HepG2 (cell line): ENCODE data around the gene TASL.

Source experiments
- CTCF ChIP-seq: sonication (generic); formaldehyde crosslinking; IDR thresholded peaks from 2 replicates; pipeline ENCODE4 v1.5.0; 2020; ENCODE audit warnings: mild to moderate bottlenecking, missing genetic modification reagents, moderate library complexity
- KDM5A ChIP-seq: fragments of 200-600 bp; sonication (generic); IDR thresholded peaks from 2 replicates; pipeline ENCODE4 v1.7.0; 2018; ENCODE audit warnings: antibody characterized with exemption, mild to moderate bottlenecking, low read length, borderline replicate concordance
- MAX ChIP-seq: IDR thresholded peaks from 2 replicates; pipeline ENCODE4 v1.6.1; 2012; ENCODE audit warnings: inconsistent platforms
- MXD3 ChIP-seq: IDR thresholded peaks from 2 replicates; pipeline ENCODE4 v1.6.1; 2016; ENCODE audit warnings: mild to moderate bottlenecking, missing biosample characterization, missing genetic modification reagents
- ZFX ChIP-seq: sonication (generic); formaldehyde crosslinking; IDR thresholded peaks from 2 replicates; pipeline ENCODE4 v1.4.0; 2020; ENCODE audit warnings: mild to moderate bottlenecking, low read depth, missing genetic modification reagents, moderate library complexity
- TF ChIP-seq, protein P1 (sequence below): sonication (generic); formaldehyde crosslinking; IDR thresholded peaks from one replicate; pipeline ENCODE4 v1.5.1; 2020; ENCODE audit warnings: mild to moderate bottlenecking, missing genetic modification reagents; ENCODE audit errors: not compliant biosample characterization
- TF ChIP-seq, protein P2 (sequence below): sonication (generic); formaldehyde crosslinking; IDR thresholded peaks from 2 replicates; pipeline ENCODE4 v1.9.0; 2021; ENCODE audit warnings: missing genetic modification reagents, borderline replicate concordance

DNA sequence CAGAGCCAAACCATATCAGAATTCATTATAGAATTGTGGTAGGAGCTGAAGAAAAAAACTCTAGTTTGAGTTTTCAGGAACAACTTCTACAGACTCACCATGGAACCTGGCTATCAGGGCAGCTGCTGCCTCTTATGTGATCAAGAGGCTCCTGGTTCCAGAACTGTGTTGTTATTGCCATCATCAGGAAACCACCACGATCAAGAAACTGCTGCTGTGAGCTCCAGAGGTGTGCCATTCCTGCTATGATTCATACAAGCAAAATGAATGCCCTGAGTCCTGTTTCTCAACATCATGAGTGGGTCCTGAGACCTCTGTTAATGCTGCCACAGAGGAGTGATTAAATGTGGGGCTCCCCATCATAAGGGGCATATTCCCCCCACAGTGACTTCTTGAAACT, 43.7 kb downstream of the TASL start:
- TF ChIP-seq, protein P1, sequence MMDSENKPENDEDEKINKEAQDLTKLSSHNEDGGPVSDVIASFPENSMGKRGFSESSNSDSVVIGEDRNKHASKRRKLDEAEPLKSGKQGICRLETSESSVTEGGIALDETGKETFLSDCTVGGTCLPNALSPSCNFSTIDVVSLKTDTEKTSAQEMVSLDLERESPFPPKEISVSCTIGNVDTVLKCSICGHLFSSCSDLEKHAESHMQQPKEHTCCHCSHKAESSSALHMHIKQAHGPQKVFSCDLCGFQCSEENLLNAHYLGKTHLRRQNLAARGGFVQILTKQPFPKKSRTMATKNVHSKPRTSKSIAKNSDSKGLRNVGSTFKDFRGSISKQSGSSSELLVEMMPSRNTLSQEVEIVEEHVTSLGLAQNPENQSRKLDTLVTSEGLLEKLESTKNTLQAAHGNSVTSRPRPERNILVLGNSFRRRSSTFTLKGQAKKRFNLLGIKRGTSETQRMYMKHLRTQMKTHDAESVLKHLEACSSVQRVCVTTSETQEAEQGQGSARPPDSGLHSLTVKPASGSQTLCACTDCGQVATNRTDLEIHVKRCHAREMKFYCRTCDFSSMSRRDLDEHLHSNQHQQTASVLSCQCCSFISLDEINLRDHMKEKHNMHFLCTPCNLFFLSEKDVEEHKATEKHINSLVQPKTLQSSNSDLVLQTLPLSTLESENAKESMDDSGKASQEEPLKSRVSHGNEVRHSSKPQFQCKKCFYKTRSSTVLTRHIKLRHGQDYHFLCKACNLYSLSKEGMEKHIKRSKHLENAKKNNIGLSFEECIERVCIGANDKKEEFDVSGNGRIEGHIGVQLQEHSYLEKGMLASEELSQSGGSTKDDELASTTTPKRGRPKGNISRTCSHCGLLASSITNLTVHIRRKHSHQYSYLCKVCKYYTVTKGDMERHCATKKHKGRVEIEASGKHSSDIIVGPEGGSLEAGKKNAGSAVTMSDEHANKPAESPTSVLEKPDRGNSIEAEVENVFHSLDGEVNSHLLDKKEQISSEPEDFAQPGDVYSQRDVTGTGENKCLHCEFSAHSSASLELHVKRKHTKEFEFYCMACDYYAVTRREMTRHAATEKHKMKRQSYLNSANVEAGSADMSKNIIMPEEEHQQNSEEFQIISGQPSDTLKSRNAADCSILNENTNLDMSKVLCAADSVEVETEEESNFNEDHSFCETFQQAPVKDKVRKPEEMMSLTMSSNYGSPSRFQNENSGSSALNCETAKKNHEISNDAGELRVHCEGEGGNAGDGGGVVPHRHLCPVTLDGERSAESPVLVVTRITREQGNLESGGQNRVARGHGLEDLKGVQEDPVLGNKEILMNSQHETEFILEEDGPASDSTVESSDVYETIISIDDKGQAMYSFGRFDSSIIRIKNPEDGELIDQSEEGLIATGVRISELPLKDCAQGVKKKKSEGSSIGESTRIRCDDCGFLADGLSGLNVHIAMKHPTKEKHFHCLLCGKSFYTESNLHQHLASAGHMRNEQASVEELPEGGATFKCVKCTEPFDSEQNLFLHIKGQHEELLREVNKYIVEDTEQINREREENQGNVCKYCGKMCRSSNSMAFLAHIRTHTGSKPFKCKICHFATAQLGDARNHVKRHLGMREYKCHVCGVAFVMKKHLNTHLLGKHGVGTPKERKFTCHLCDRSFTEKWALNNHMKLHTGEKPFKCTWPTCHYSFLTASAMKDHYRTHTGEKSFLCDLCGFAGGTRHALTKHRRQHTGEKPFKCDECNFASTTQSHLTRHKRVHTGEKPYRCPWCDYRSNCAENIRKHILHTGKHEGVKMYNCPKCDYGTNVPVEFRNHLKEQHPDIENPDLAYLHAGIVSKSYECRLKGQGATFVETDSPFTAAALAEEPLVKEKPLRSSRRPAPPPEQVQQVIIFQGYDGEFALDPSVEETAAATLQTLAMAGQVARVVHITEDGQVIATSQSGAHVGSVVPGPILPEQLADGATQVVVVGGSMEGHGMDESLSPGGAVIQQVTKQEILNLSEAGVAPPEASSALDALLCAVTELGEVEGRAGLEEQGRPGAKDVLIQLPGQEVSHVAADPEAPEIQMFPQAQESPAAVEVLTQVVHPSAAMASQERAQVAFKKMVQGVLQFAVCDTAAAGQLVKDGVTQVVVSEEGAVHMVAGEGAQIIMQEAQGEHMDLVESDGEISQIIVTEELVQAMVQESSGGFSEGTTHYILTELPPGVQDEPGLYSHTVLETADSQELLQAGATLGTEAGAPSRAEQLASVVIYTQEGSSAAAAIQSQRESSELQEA (CRISPR knock-in tag), result no peak
- no peak for TF ChIP-seq KDM5A
- TF ChIP-seq MXD3 (CRISPR knock-in tag), result no peak
- TF ChIP-seq MAX, result no peak
- no peak for TF ChIP-seq ZFX (CRISPR knock-in tag)
- TF ChIP-seq, protein P2, sequence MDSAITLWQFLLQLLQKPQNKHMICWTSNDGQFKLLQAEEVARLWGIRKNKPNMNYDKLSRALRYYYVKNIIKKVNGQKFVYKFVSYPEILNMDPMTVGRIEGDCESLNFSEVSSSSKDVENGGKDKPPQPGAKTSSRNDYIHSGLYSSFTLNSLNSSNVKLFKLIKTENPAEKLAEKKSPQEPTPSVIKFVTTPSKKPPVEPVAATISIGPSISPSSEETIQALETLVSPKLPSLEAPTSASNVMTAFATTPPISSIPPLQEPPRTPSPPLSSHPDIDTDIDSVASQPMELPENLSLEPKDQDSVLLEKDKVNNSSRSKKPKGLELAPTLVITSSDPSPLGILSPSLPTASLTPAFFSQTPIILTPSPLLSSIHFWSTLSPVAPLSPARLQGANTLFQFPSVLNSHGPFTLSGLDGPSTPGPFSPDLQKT (CRISPR knock-in tag), result no peak
- no peak for TF ChIP-seq CTCF (CRISPR knock-in tag)
